Neural crest cell (in vitro differentiated cells): ENCODE data around the gene RNASE8. TPM values are rescaled to one million over a fixed set of nuclear protein-coding genes. Genes with fewer than 3 reads are reported as not detected.

Source experiments
- DNase-seq: peaks from one replicate; pipeline ENCODE4 v3.0.0; 2021; ENCODE audit warnings: low read depth, mixed read lengths, low spot score
- H3K27ac Mint-ChIP-seq: one replicate; pipeline ENCODE4 v1.8.0; 2021; ENCODE audit warnings: mild to moderate bottlenecking, mixed read lengths; ENCODE audit not compliant: unreplicated experiment
- H3K27me3 Mint-ChIP-seq: 2 replicates; pipeline ENCODE4 v1.8.0; 2021; ENCODE audit warnings: low read depth, mild to moderate bottlenecking, mixed read lengths
- H3K36me3 Mint-ChIP-seq: 2 replicates; pipeline ENCODE4 v1.8.0; 2021; ENCODE audit warnings: low read depth, mild to moderate bottlenecking, mixed read lengths
- H3K4me1 Mint-ChIP-seq: 2 replicates; pipeline ENCODE4 v1.8.0; 2021; ENCODE audit warnings: mixed read lengths
- H3K4me3 Mint-ChIP-seq: one replicate; pipeline ENCODE4 v1.8.0; 2021; ENCODE audit warnings: mild to moderate bottlenecking, mixed read lengths
- H3K9me3 Mint-ChIP-seq: 2 replicates; pipeline ENCODE4 v1.8.0; 2021; ENCODE audit warnings: mixed read lengths
- total RNA-seq: library from RNA; stranded (reverse); gene quantifications from 2 replicates; pipeline ENCODE4 v1.2.1, GENCODE V29; 2021
- TF ChIP-seq, protein P1 (sequence below): fragments of 200-600 bp; sonication (generic); conservative IDR thresholded peaks from 2 replicates; pipeline ENCODE4 v1.5.0; 2021; ENCODE audit warnings: antibody characterized with exemption, mild to moderate bottlenecking

Gene RNASE8
- total RNA-seq, 1 donor from 2014 or later, result not detected

DNA sequence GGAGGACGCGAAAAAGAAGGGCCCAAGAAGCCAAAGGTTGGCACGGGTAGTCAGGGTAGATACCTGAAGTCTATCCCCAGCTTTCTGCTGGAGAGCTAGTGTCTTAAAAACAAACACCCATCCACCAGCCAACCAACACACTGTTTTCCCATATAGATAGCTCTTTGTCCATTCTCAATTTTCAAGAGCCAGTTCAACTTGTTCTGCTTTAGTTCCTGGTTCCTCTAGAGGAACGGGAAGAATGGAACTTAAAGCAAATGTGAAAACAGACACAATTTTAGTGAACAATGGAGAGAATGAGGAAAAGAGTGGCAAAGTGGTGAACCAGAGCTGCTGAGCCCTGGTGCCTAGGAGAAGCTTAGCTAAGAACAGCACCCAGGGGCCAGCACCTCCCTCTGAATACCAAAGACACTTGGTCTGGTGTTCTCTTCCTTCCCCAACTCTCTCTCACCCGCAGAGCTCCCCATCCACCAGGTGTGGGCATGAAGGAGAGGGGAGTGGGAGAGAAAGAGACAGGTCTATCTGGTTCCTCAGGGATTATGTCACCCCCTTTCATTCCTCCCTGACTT, 36.6 kb upstream of the RNASE8 start:
- Mint-ChIP-seq H3K36me3 (no peaks in the 10 kb centered on the region), H3K9me3 (no peaks in the 10 kb centered on the region), H3K4me3 (peak overlapping the region; percentile 57), H3K27ac (no peak overlapping the region), H3K27me3 (peaks cover 38% of the 10 kb centered on the region), H3K4me1 (peaks cover 14% of the 10 kb centered on the region)
- no peak for DNase-seq
- TF ChIP-seq, protein P1, sequence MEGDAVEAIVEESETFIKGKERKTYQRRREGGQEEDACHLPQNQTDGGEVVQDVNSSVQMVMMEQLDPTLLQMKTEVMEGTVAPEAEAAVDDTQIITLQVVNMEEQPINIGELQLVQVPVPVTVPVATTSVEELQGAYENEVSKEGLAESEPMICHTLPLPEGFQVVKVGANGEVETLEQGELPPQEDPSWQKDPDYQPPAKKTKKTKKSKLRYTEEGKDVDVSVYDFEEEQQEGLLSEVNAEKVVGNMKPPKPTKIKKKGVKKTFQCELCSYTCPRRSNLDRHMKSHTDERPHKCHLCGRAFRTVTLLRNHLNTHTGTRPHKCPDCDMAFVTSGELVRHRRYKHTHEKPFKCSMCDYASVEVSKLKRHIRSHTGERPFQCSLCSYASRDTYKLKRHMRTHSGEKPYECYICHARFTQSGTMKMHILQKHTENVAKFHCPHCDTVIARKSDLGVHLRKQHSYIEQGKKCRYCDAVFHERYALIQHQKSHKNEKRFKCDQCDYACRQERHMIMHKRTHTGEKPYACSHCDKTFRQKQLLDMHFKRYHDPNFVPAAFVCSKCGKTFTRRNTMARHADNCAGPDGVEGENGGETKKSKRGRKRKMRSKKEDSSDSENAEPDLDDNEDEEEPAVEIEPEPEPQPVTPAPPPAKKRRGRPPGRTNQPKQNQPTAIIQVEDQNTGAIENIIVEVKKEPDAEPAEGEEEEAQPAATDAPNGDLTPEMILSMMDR, result no peak

GRCh38 chr14:21022686-21023085, 34.9 kb upstream of the RNASE8 start:
- no peaks in the 10 kb centered on the region for H3K9me3 Mint-ChIP-seq
- H3K27me3 Mint-ChIP-seq, result peaks cover 44% of the 10 kb centered on the region
- H3K4me3 Mint-ChIP-seq, result peak overlapping the region; percentile 38
- TF ChIP-seq, protein P1, result no peak
- no peak overlapping the region for H3K27ac Mint-ChIP-seq
- DNase-seq, result no peak
- peaks cover 19% of the 10 kb centered on the region for H3K4me1 Mint-ChIP-seq
- no peaks in the 10 kb centered on the region for H3K36me3 Mint-ChIP-seq

DNA sequence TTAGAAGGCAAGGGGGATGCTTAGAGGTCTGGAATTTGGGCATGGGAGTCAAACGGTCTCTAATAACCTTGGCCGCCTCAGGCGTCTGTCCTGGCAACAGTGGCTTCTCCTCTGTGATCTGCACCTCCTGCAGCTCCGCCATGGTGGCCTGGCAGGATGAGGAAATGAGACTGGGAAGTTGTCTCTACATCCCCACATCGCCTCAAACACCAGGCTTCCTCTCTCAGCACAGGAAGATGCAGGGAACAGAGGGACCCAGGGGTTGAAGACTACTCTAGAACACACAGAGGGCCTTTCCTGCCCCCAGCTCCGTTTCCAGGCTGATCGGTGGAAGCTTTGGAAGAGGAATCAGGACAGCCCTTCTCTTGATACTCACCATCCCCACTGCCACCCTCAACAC, 34.4 kb upstream of the RNASE8 start:
- peaks cover 19% of the 10 kb centered on the region for H3K4me1 Mint-ChIP-seq
- peak overlapping the region; percentile 85 for H3K4me3 Mint-ChIP-seq
- no peak overlapping the region for H3K27ac Mint-ChIP-seq
- no peaks in the 10 kb centered on the region for H3K9me3 Mint-ChIP-seq
- no peaks in the 10 kb centered on the region for H3K36me3 Mint-ChIP-seq
- TF ChIP-seq, protein P1, result no peak
- DNase-seq, result no peak
- H3K27me3 Mint-ChIP-seq, result peaks cover 44% of the 10 kb centered on the region

DNA sequence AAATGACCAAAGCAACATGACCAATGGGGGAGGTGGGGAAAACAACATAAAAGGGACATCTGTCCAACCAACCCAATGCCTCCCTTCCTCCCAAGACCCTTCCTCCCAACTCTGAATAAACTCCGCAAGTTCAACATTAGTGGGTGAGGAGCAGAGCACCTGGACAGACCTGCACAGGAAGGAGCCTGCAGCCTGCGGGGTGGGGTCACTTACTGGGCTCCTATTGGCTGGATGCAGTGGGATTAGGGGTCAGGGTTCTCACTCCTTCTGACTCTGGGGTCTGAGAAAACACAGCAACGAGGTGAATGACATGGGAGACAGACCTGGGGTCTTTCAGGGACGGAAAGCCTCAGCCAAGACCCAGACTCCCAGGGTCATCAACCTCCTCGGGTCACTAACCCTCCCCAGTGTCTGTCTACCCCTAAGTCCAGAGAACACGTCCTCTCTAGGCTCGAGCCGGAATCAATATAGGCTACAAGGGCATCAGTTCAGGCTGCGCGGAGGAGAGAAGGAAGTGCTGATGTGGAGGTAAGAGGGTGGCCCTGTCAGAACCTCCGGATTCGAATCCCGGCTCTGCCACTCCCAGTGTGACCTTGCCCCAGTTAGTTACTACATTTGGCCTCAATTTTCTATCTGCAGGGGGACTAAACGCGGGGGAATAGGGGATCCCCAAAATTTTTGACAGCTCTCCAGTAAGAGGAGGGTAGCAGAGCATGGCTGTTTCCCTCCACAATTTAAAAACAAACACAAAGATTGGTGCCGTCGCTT, 33.6 kb upstream of the RNASE8 start:
- peak overlapping the region; percentile 85 for H3K4me3 Mint-ChIP-seq
- no peak for DNase-seq
- H3K4me1 Mint-ChIP-seq, result peaks cover 19% of the 10 kb centered on the region
- TF ChIP-seq, protein P1, result no peak
- no peak overlapping the region for H3K27ac Mint-ChIP-seq
- peaks cover 44% of the 10 kb centered on the region for H3K27me3 Mint-ChIP-seq
- no peaks in the 10 kb centered on the region for H3K9me3 Mint-ChIP-seq
- H3K36me3 Mint-ChIP-seq, result no peaks in the 10 kb centered on the region

GRCh38 chr14:21024585-21025370, 32.8 kb upstream of the RNASE8 start, which contains the start of gene NDRG2:
NDRG2 (minus strand) TSS chr14:21025061; CDS start chr14:21023315, 1,746 bp downstream.
- Mint-ChIP-seq H3K27me3 (peaks cover 44% of the 10 kb centered on the region), H3K4me3 (peak within 1 kb of the TSS; percentile 91), H3K27ac (no peak within 1 kb of the TSS), H3K9me3 (no peaks in the 10 kb centered on the region), H3K4me1 (peaks cover 19% of the 10 kb centered on the region), H3K36me3 (no peaks in the 10 kb centered on the region)
- TF ChIP-seq, protein P1, result no peak
- peak; percentile 71 for DNase-seq
